H9 (cell line): ENCODE measurements around the gene YPEL1. TPM values are rescaled to one million over a fixed set of nuclear protein-coding genes. Genes with fewer than 3 reads are reported as not detected.

Experiments
- DNase-seq: peaks from one replicate; pipeline ENCODE4 v3.0.0-alpha.2; 2017
- H2AFZ ChIP-seq: one replicate; pipeline ENCODE4 v1.6.1; 2013; ENCODE audit warnings: mild to moderate bottlenecking, low read length, control low read depth, moderate library complexity
- H2AK5ac ChIP-seq: 2 replicates; pipeline ENCODE4 v1.6.1; 2013; ENCODE audit warnings: low read length, control low read depth, mixed read lengths; ENCODE audit not compliant: insufficient read length
- H2BK120ac ChIP-seq: one replicate; pipeline ENCODE4 v1.6.1; 2013; ENCODE audit warnings: low read depth, mild to moderate bottlenecking, low read length, control low read depth, inconsistent platforms; ENCODE audit not compliant: poor library complexity, severe bottlenecking
- H2BK12ac ChIP-seq: 2 replicates; pipeline ENCODE4 v1.6.1; 2013; ENCODE audit warnings: low read length, control low read depth, mixed read lengths, low read depth; ENCODE audit not compliant: insufficient read length
- H2BK15ac ChIP-seq: 2 replicates; pipeline ENCODE4 v1.6.1; 2013; ENCODE audit warnings: low read depth, low read length, control low read depth
- H2BK20ac ChIP-seq: one replicate; pipeline ENCODE4 v1.6.1; 2013; ENCODE audit warnings: low read depth, mild to moderate bottlenecking, low read length, control low read depth, inconsistent platforms; ENCODE audit not compliant: poor library complexity, severe bottlenecking
- H2BK5ac ChIP-seq: 2 replicates; pipeline ENCODE4 v1.6.1; 2013; ENCODE audit warnings: low read length, control low read depth, mixed read lengths; ENCODE audit not compliant: insufficient read length
- H3K14ac ChIP-seq: 2 replicates; pipeline ENCODE4 v1.6.1; 2013; ENCODE audit warnings: low read length, control low read depth; ENCODE audit not compliant: insufficient read depth
- H3K18ac ChIP-seq: 2 replicates; pipeline ENCODE4 v1.6.1; 2013; ENCODE audit warnings: low read depth, mild to moderate bottlenecking, mixed read lengths, low read length, control low read depth; ENCODE audit not compliant: insufficient read length
- H3K23ac ChIP-seq: 2 replicates; pipeline ENCODE4 v1.6.1; 2013; ENCODE audit warnings: low read length, control low read depth, mixed read lengths, low read depth; ENCODE audit not compliant: insufficient read length
- H3K23me2 ChIP-seq: 2 replicates; pipeline ENCODE4 v1.6.1; 2013; ENCODE audit warnings: low read depth, mild to moderate bottlenecking, mixed read lengths, low read length, control low read depth; ENCODE audit not compliant: insufficient read length, poor library complexity, severe bottlenecking
- H3K27ac ChIP-seq: 2 replicates; pipeline ENCODE4 v1.5.1; 2013; ENCODE audit warnings: low read length, control low read depth, mixed read lengths, low read depth; ENCODE audit not compliant: insufficient read length
- H3K27me3 ChIP-seq: 2 replicates; pipeline ENCODE4 v1.6.1; 2013; ENCODE audit warnings: low read length, control low read depth, inconsistent platforms; ENCODE audit not compliant: insufficient read depth
- H3K4ac ChIP-seq: 2 replicates; pipeline ENCODE4 v1.6.1; 2013; ENCODE audit warnings: low read depth, mild to moderate bottlenecking, control low read depth, inconsistent platforms, low read length, moderate library complexity
- H3K4me1 ChIP-seq: 2 replicates; pipeline ENCODE4 v1.6.1; 2013; ENCODE audit warnings: low read length, control low read depth, inconsistent platforms; ENCODE audit not compliant: insufficient read depth
- H3K4me2 ChIP-seq: 2 replicates; pipeline ENCODE4 v1.6.1; 2013; ENCODE audit warnings: low read length, control low read depth, mixed read lengths; ENCODE audit not compliant: insufficient read length, insufficient read depth
- H3K56ac ChIP-seq: 2 replicates; pipeline ENCODE4 v1.6.1; 2013; ENCODE audit warnings: low read depth, mild to moderate bottlenecking, mixed read lengths, low read length, control low read depth; ENCODE audit not compliant: insufficient read length
- H3K79me1 ChIP-seq: 2 replicates; pipeline ENCODE4 v1.6.1; 2013; ENCODE audit warnings: low read depth, mild to moderate bottlenecking, moderate library complexity, low read length, control low read depth, inconsistent platforms; ENCODE audit not compliant: insufficient read depth, poor library complexity, severe bottlenecking
- H3K79me2 ChIP-seq: 2 replicates; pipeline ENCODE4 v1.6.1; 2013; ENCODE audit warnings: low read length, control low read depth, inconsistent platforms; ENCODE audit not compliant: insufficient read depth
- H3K9ac ChIP-seq: 2 replicates; pipeline ENCODE4 v1.6.1; 2013; ENCODE audit warnings: low read length, control low read depth, mixed read lengths; ENCODE audit not compliant: insufficient read length; ENCODE audit errors: extremely low read depth
- H3K9me3 ChIP-seq: one replicate; pipeline ENCODE4 v1.6.1; 2013; ENCODE audit warnings: low read depth, low read length, inconsistent platforms; ENCODE audit not compliant: control insufficient read depth
- H3T11ph ChIP-seq: one replicate; pipeline ENCODE4 v1.6.1; 2013; ENCODE audit warnings: mild to moderate bottlenecking, low read length, control low read depth, inconsistent platforms
- H4K20me1 ChIP-seq: one replicate; pipeline ENCODE4 v1.6.1; 2013; ENCODE audit not compliant: control insufficient read depth, insufficient read length, insufficient read depth
- H4K5ac ChIP-seq: 2 replicates; pipeline ENCODE4 v1.6.1; 2013; ENCODE audit warnings: low read depth, mild to moderate bottlenecking, mixed read lengths, low read length, control low read depth; ENCODE audit not compliant: insufficient read length
- H4K8ac ChIP-seq: replicated peaks from 2 replicates; pipeline ENCODE4 v1.6.1; 2013; ENCODE audit warnings: low read length, control low read depth, mixed read lengths, low read depth; ENCODE audit not compliant: insufficient read length
- H4K91ac ChIP-seq: 2 replicates; pipeline ENCODE4 v1.6.1; 2013; ENCODE audit warnings: low read depth, mild to moderate bottlenecking, moderate library complexity, mixed read lengths, low read length, control low read depth; ENCODE audit not compliant: insufficient read length
- H3K27ac Mint-ChIP-seq, 3 experiments: 2 replicates in 2 of 3; 3 replicates in 1 of 3; pipeline ENCODE4 v1.8.0; 2020 to 2021; ENCODE audit warnings: mixed read lengths in 3 of 3, mild to moderate bottlenecking in 1 of 3, moderate library complexity in 1 of 3
- H3K27me3 Mint-ChIP-seq: 2 replicates; pipeline ENCODE4 v1.8.0; 2021; ENCODE audit warnings: low read depth, mild to moderate bottlenecking, moderate library complexity, mixed read lengths
- H3K36me3 Mint-ChIP-seq, 3 experiments: 2 replicates in 2 of 3; 3 replicates in 1 of 3; pipeline ENCODE4 v1.8.0; 2020 to 2021; ENCODE audit warnings: low read depth in 3 of 3, mixed read lengths in 3 of 3; ENCODE audit not compliant: insufficient read depth in 1 of 3
- H3K4me1 Mint-ChIP-seq, 2 experiments: 2 replicates each; pipeline ENCODE4 v1.8.0; 2020; ENCODE audit warnings: mixed read lengths in 2 of 2
- H3K4me3 Mint-ChIP-seq, 2 experiments: 2 replicates in 1 of 2; 3 replicates in 1 of 2; pipeline ENCODE4 v1.8.0; 2020 to 2021; ENCODE audit warnings: mild to moderate bottlenecking in 2 of 2, mixed read lengths in 2 of 2, moderate library complexity in 1 of 2
- H3K9me3 Mint-ChIP-seq, 2 experiments: 2 replicates in 1 of 2; 3 replicates in 1 of 2; pipeline ENCODE4 v1.8.0; 2020; ENCODE audit warnings: mild to moderate bottlenecking in 2 of 2, mixed read lengths in 2 of 2, moderate library complexity in 1 of 2
- CTCF ChIP-seq: fragments of 200-600 bp; sonication (generic); conservative IDR thresholded peaks from 3 replicates; pipeline ENCODE4 v1.8.0; 2021; ENCODE audit warnings: antibody characterized with exemption, mild to moderate bottlenecking
- WGBS: extraction: QIAGEN DNeasy Blood & Tissue Kit; methylation state at CpG from one replicate; pipeline ENCODE4 v1.1.7; 2013; ENCODE audit warnings: missing lambda C conversion rate, low lambda C conversion rate, mixed read lengths; ENCODE audit not compliant: insufficient read length; ENCODE audit errors: extremely low coverage; 5-methylcytosine and 5-hydroxymethylcytosine counted together
- total RNA-seq: library from RNA; stranded (reverse); gene quantifications from 2 replicates; pipeline ENCODE4 v1.2.1, GENCODE V29; 2021

YPEL1 gene
- total RNA-seq, 1 experiment from 2014 or later, result 5.4 TPM

- DNase-seq, result no peak
- H4K91ac ChIP-seq, result no peak overlapping the region
Observed at GRCh38 chr22:21687685-21688259, 47.8 kb downstream of the YPEL1 start.

More at GRCh38 chr22:21687685-21688259, 47.8 kb downstream of the YPEL1 start:
- Histone ChIP-seq H3K9ac (no peak overlapping the region), H3K79me1 (no peaks in the 10 kb centered on the region), H2AFZ (no peak overlapping the region), H4K5ac (no peak overlapping the region), H3K4me1 (no peaks in the 10 kb centered on the region), H4K20me1 (no peaks in the 10 kb centered on the region), H3K79me2 (no peaks in the 10 kb centered on the region), H2BK20ac (no peak overlapping the region), H3K27ac (no peak overlapping the region), H4K8ac (no peak overlapping the region), H3K9me3 (no peaks in the 10 kb centered on the region), H3K14ac (no peak overlapping the region), H3K27me3 (no peaks in the 10 kb centered on the region), H3K23me2 (no peaks in the 10 kb centered on the region), H3K4me2 (no peak overlapping the region), H2BK5ac (no peak overlapping the region), H2BK12ac (no peak overlapping the region), H2AK5ac (no peak overlapping the region), H2BK15ac (no peak overlapping the region), H3K4ac (no peak overlapping the region), H3K18ac (no peak overlapping the region), H3T11ph (no peak overlapping the region), H2BK120ac (no peak overlapping the region), H3K23ac (no peak overlapping the region), H3K56ac (no peak overlapping the region)
- H3K4me3 Mint-ChIP-seq, result no peak overlapping the region
- no peak for TF ChIP-seq CTCF
- no peaks in the 10 kb centered on the region for H3K27me3 Mint-ChIP-seq
- no peak overlapping the region for H3K27ac Mint-ChIP-seq
- no peaks in the 10 kb centered on the region for H3K4me1 Mint-ChIP-seq
- H3K9me3 Mint-ChIP-seq, result no peaks in the 10 kb centered on the region
- peaks cover 17 to 29% (median 27%) of the 10 kb centered on the region in 3 experiments for H3K36me3 Mint-ChIP-seq
- WGBS, result no CpG with 5 or more reads among the region's 11 CpGs
